HG03039 (cell line): ENCODE data around the gene DIO3.

Source experiments
- ATAC-seq: cut with Tn5 transposase; IDR thresholded peaks from one replicate; pipeline ENCODE4 v1.9.1; 2021; ENCODE audit warnings: mild to moderate bottlenecking, moderate library complexity; ENCODE audit not compliant: unreplicated experiment

Gene DIO3

GRCh38 chr14:101579372-101580080, 18.2 kb downstream of the DIO3 start:
- no peak for ATAC-seq

- ATAC-seq = no peak
These were observed 20.5 kb downstream of the DIO3 start for GRCh38 chr14:101581806-101582205.

GRCh38 chr14:101582294-101582693, 21.0 kb downstream of the DIO3 start:
- no peak for ATAC-seq

- no peak for ATAC-seq
These were observed 21.9 kb downstream of the DIO3 start for GRCh38 chr14:101583006-101583714.

- ATAC-seq = no peak
These were observed 22.4 kb downstream of the DIO3 start for GRCh38 chr14:101583715-101584054.

GRCh38 chr14:101584055-101584859, 23.0 kb downstream of the DIO3 start:
- ATAC-seq = no peak

- ATAC-seq = no peak
These were observed 23.9 kb downstream of the DIO3 start for GRCh38 chr14:101585211-101585610.

- ATAC-seq = no peak
These were observed 25.5 kb downstream of the DIO3 start for GRCh38 chr14:101586531-101587430.

GRCh38 chr14:101587441-101587911, 26.2 kb downstream of the DIO3 start:
- no peak for ATAC-seq

GRCh38 chr14:101588286-101588975, 27.1 kb downstream of the DIO3 start:
- ATAC-seq = no peak

- ATAC-seq = no peak
These were observed 27.7 kb downstream of the DIO3 start for GRCh38 chr14:101588990-101589389.

GRCh38 chr14:101589486-101590015, 28.3 kb downstream of the DIO3 start:
- ATAC-seq = no peak

- no peak for ATAC-seq
These were observed 28.8 kb downstream of the DIO3 start for GRCh38 chr14:101590062-101590461.

GRCh38 chr14:101590616-101591015, 29.3 kb downstream of the DIO3 start:
- no peak for ATAC-seq

GRCh38 chr14:101591121-101591520, 29.8 kb downstream of the DIO3 start:
- no peak for ATAC-seq

- no peak for ATAC-seq
These were observed 30.3 kb downstream of the DIO3 start for GRCh38 chr14:101591582-101591981.

GRCh38 chr14:101593411-101594238, 32.3 kb downstream of the DIO3 start:
- ATAC-seq = no peak

GRCh38 chr14:101594511-101595148, 33.3 kb downstream of the DIO3 start:
- no peak for ATAC-seq
